OCI-M1 (cell line): Measurements from ENCODE around the gene ITPRIPL1.
A peak's percentile ranks its signal among the peaks of the same experiment; 100 is the strongest.

Experiments
- DNase-seq: peaks from one replicate; lab custom pipeline; 2025; lab: John Stamatoyannopoulos, UW

ITPRIPL1 gene

DNA sequence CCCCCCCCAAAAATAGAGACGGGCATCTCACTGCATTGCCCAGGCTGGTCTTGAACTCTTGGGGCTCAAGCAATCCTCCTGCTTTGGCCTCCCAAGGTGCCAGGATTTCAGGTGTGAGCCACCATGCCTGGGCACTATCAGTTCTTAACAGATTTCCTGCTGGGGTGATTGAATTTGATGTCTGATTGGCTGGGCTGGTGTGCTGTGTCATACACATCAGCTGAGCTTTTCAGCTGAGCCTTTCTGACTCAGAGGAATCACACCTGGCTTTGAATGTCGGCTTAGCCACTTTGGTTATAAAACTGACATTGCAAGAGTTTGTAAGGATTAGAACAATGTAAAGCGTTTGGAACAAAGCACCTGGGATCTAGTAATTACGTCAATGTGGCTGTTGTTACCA lies 29.4 kb downstream of the ITPRIPL1 start:
- no peak for DNase-seq

DNA sequence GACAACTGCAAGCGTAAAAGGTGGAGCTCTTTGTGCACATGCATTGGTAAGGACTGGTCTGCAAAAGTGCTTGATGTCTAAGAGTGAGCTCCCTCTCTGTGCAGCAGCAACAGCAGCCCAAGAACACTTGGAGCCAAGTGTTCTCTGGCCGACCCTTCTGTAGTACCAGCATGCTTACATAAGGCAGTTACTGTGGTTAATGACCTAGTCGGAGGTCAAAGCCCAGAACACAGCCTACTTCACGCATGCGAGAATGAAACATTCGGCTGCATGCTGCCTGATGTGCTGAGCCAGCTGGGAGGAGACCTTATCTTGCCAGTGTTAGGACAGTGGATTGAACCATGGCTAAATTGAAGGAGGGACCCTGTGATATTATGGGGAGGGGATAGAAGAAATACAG lies 31.8 kb downstream of the ITPRIPL1 start:
- DNase-seq = no peak

- DNase-seq = peak; percentile 16
These were observed 34.2 kb downstream of the ITPRIPL1 start for GRCh38 chr2:96359310-96359709.

DNA sequence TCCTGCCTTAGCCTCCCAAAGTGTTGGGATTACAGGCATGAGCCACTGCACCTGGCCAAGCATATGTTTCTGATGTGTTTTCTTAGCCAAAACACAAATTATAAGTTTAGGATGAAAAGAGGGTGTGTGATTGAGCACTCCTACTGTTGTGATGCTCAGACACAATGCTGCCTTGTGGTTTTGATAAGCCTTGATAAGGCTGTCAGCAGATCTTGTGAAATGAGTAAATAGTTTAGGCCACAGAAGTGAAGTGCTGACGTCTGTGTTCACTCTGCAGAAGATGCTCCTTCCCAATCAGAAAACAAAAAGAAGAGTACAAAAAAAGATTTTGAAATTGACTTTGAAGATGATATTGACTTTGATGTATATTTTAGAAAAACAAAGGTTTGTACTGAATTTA lies 34.7 kb downstream of the ITPRIPL1 start:
- no peak for DNase-seq

GRCh38 chr2:96361751-96362150 lies 36.6 kb downstream of the ITPRIPL1 start:
- DNase-seq = no peak

DNA sequence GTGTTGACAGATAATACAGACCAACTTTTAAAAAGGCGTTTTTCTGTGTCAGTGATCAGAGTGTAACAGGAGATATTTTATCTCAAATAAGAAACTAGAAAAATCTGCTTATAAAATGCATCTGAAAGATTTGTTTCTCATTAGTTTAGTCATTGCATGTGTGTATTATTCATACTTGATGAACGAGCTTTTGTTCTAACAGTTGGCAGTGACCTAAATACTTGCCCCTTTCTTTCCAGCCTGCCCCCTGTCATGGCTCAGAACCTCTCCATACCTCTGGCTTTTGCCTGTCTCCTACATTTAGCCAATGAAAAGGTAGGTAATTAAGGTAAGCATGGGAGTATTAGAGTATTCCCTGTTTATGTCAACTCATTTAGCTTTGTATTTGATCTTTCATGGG lies 44.1 kb downstream of the ITPRIPL1 start:
- DNase-seq = no peak

DNA sequence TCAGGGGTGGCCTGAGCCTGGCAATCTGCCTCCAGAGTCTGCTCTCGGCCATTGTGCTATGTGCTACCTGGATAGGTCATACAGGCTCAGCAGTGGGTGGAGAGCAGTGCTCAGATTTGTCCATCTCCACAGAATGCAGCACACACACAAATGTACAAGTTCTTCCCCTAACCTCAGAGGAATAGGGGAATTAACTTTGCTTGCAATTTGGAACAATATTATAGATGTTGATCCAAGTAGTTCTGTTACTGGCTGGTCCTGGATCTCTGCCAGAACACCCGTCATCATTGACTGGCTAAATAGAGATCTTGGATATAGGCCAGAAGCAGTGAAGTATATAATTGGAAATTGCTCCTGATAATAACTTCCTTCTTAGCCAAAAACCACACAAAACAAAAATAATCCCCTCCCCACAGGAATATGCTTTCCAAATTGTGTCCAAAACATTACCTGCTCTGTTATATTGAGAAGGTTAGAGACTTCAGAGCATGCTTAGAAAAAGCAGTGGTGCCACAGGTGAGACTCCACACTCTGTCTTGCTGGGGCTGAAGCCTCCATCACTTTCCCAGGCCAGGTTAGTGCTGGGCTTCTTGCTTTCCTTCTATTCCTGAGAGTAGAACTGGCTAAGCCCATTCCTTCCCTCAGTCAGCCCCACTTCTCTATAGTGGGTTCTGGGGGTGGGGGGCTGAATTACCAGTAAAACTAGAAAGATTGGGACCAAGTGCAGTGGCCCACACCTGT lies 49.3 kb downstream of the ITPRIPL1 start:
- peak; percentile 10 for DNase-seq
